Activated T-helper 1 cell treated with anti-CD3 and anti-CD28 coated beads, Interleukin-12 subunit alpha, Interleukin-12 subunit beta, Interleukin-2, Interleukin-4 antibody, amounts not matched to agents 30 ng/mL and 10 ng/mL and 1 ng/mL, durations not matched to agents 14 hours and 24 hours and 36 hours (primary cell): ENCODE data around the gene SAMD9. TPM values are rescaled to one million over a fixed set of nuclear protein-coding genes. Genes with fewer than 3 reads are reported as not detected.
A peak's percentile ranks its signal among the peaks of the same experiment; 100 is the strongest.
"Not testable (repeated sequence)": the region's sequence is repeated elsewhere in the genome, so short reads cannot be mapped to it uniquely, and the experiment has no call there.

Experiments
- DNase-seq: peaks from one replicate; pipeline ENCODE4 v3.0.0; 2021; ENCODE audit warnings: low spot score
- H3K27ac Mint-ChIP-seq: one replicate; pipeline ENCODE4 v1.8.0; 2021; ENCODE audit warnings: mild to moderate bottlenecking, mixed read lengths
- H3K27me3 Mint-ChIP-seq: one replicate; pipeline ENCODE4 v1.8.0; 2022; ENCODE audit warnings: mild to moderate bottlenecking, moderate library complexity, mixed read lengths; ENCODE audit not compliant: insufficient read depth
- H3K36me3 Mint-ChIP-seq: one replicate; pipeline ENCODE4 v1.8.0; 2021; ENCODE audit warnings: low read depth, mixed read lengths
- H3K4me1 Mint-ChIP-seq: one replicate; pipeline ENCODE4 v1.8.0; 2021; ENCODE audit warnings: low read depth, mixed read lengths
- H3K4me3 Mint-ChIP-seq: one replicate; pipeline ENCODE4 v1.8.0; 2021; ENCODE audit warnings: mild to moderate bottlenecking, moderate library complexity, mixed read lengths
- H3K9me3 Mint-ChIP-seq: one replicate; pipeline ENCODE4 v1.8.0; 2021; ENCODE audit warnings: mixed read lengths
- intact Hi-C: fragments of 100-400 bp; cut with micrococcal nuclease; formaldehyde crosslinking; loops from one replicate; pipeline ENCODE4 v1.15.1; 2024
- total RNA-seq: library from RNA; stranded (reverse); gene quantifications from 2 replicates; pipeline ENCODE4 v1.2.3, GENCODE V29; 2022

The SAMD9 gene
- total RNA-seq, 1 donor from 2014 or later, result 11.5 TPM

DNA sequence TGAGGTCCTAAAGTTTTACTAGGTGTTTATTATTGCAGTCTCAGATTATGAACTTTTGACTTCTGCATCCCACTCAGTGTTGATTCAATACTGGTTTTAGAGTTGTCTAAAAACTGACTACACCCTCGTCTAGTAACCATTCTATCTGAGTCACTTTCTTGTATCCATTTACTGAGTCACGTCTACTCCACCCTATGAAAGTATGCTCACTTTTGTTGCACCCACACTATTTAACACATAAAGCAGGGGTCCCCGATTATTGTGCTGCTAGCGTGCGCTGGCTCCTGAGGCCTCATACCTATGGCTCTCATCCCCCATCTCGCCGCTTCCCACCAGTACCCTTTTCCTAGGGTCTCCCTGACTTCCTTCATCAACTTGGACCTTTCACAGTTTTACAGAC, 2.0 kb downstream of the SAMD9 start:
- DNase-seq, result no peak
- Mint-ChIP-seq H3K27me3 (no peaks in the 10 kb centered on the region), H3K36me3 (peaks cover 61% of the 10 kb centered on the region), H3K4me1 (peaks cover 72% of the 10 kb centered on the region), H3K4me3 (peak overlapping the region; percentile 91), H3K27ac (peak overlapping the region; percentile 77), H3K9me3 (peaks cover 49% of the 10 kb centered on the region)
- intact Hi-C loops, result loop anchor here (1.0 to 5.0 kb wide), 9 partner anchors 52 to 868 kb away; partner anchors contain the start of genes ANKIB1, FAM133B and KRIT1

DNA sequence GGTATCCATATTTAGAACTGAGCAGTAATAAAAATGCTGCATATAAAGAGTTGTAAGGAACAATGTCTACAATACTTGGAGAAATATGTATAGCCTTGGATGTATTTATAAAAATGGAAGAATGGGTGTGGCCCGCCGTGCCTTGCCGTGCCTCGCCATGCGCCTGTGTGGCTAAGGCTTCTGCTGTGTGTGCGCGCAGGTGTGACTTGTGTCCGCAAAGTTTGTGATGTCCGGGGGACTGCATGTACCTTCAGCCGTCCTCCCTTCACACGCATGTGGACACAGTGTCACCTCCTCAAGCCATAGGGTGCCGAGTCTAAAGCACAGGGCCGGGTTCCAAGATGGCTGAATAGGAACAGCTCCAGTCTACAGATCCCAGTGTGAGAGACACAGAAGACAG, 9.8 kb downstream of the SAMD9 start:
- peaks cover 12% of the 10 kb centered on the region for H3K4me1 Mint-ChIP-seq
- H3K27ac Mint-ChIP-seq, result no peak overlapping the region
- no peak overlapping the region for H3K4me3 Mint-ChIP-seq
- H3K27me3 Mint-ChIP-seq, result no peaks in the 10 kb centered on the region
- peaks cover 93% of the 10 kb centered on the region for H3K36me3 Mint-ChIP-seq
- peaks cover 73% of the 10 kb centered on the region for H3K9me3 Mint-ChIP-seq
- intact Hi-C loops, result no loop called here
- DNase-seq, result no peak

DNA sequence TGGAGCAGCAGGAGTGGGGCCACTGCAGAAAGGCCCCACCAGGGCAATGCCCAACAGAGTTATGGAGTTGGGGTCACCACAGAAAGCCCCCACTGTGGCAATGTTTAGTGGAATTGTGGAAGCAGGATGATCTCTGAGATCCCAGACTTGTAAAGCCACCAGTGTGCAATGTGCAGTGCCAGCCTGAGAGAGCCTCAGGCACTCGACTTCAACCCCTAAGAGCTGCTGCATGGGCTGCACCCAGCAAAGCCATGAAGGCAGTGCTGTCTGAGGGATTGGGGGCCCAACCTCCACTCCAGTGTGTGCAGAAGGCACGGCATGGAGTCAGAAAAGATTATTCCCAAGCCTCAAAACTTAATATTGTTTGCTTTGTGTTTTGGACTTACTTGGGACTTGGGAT, 20.4 kb downstream of the SAMD9 start:
- no peaks in the 10 kb centered on the region for H3K4me1 Mint-ChIP-seq
- no peak for DNase-seq
- peaks cover 4% of the 10 kb centered on the region for H3K27me3 Mint-ChIP-seq
- intact Hi-C loops, result no loop called here
- H3K27ac Mint-ChIP-seq, result no peak overlapping the region
- H3K9me3 Mint-ChIP-seq, result peaks cover 38% of the 10 kb centered on the region
- H3K4me3 Mint-ChIP-seq, result no peak overlapping the region
- H3K36me3 Mint-ChIP-seq, result peaks cover 18% of the 10 kb centered on the region

DNA sequence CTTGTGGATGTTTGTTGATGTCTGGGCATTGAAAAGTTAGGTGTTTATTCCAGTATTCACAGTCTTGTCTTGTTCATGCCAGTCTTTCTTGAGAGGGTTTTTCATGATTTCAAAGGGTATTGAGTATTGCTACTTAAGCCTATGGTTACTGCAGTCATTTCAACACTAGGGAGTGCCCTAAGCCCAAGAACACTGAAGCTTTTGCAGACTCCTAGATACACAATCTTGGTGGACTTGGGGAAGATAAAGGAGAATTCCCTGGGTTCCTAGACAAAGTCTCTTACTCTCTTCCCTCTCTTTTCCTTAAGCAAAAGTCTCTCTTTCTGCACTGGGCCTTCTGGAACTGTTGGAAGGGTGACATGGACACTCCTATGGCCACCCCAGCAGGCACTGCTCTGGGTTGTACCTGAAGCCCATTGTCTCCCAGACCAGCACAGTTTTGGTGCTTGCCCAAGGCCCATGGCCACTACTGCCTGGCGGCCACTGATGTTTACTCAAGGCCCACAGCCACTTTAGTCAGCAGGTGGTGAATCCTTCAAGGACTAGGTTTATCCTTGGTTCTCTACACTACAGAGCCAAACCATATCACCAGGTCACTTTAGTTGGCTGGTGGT, 24.9 kb downstream of the SAMD9 start:
- intact Hi-C loops, result loop anchor here (1.0 kb wide), 1 partner anchor 135 kb away; no protein-coding TSS in a partner anchor
- DNase-seq, result no peak
- H3K4me3 Mint-ChIP-seq, result no peak overlapping the region

DNA sequence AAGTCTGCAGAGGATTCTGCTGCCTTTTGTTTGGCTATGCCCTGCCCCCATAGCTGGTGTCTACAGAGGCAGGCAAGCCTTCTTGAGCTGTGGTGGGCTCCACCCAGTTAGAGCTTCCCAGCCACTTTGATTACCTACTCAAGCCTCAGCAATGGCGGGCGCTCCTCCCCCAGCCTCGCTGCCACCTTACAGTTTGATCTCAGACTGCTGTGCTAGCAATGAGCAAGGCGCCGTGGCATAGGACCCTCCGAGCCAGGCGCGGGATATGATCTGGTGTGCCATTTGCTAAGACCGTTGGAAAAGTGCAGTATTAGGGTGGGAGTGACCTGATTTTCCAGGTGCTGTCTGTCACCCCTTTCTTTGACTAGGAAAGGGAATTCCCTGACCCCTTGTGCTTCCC, 44.4 kb downstream of the SAMD9 start:
- peaks cover 13% of the 10 kb centered on the region for H3K27me3 Mint-ChIP-seq
- H3K36me3 Mint-ChIP-seq, H3K4me1 Mint-ChIP-seq, DNase-seq, H3K27ac Mint-ChIP-seq, H3K4me3 Mint-ChIP-seq, intact Hi-C loops: not testable (repeated sequence)
- H3K9me3 Mint-ChIP-seq, result peaks cover 30% of the 10 kb centered on the region

More for the DNA sequence above, 24.9 kb downstream of the SAMD9 start:
- peaks cover 29% of the 10 kb centered on the region for H3K27me3 Mint-ChIP-seq
- H3K36me3 Mint-ChIP-seq, result no peaks in the 10 kb centered on the region
- no peak overlapping the region for H3K27ac Mint-ChIP-seq
- peaks cover 30% of the 10 kb centered on the region for H3K9me3 Mint-ChIP-seq
- no peaks in the 10 kb centered on the region for H3K4me1 Mint-ChIP-seq

DNA sequence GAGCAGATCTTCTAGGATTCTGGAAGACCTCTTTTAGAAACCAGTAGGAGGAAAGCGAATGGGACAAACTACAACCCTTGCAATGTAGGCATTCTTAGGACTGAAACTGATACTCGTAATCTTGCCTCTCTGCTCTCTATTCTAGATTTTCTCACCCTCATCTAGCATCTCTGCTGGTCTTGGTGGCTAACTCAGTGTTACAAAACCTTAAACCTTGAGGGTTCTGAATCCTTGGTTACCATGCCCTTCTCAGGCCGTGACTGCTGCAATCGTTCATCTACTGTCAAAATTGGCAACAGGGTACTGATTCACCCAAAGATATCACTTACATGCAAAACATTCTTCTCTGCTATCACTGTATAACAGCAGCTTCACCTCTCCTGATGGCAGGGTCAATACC, 55.2 kb downstream of the SAMD9 start:
- no peak overlapping the region for H3K27ac Mint-ChIP-seq
- no peaks in the 10 kb centered on the region for H3K36me3 Mint-ChIP-seq
- peaks cover 11% of the 10 kb centered on the region for H3K9me3 Mint-ChIP-seq
- H3K4me1 Mint-ChIP-seq, result no peaks in the 10 kb centered on the region
- DNase-seq, result no peak
- H3K27me3 Mint-ChIP-seq, result peaks cover 23% of the 10 kb centered on the region
- intact Hi-C loops, result no loop called here
- H3K4me3 Mint-ChIP-seq, result no peak overlapping the region

DNA sequence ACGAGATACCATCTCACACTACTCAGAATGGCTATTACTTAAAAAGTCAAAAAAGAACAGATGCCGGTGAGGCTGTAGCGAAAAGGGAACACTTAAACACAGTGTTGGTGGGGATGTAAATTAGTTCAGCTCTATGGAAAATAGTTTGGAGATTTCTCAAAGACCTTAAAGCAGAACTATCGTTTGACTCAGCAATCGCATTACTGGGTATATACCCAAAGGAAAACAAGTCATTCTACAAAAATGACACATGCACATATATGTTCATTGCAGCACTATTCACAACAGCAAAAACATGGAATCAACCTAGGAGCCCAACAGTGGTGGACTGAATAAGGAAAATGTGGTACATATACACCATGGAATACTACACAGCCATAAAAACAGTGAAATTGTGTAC, 56.9 kb downstream of the SAMD9 start:
- no peak for DNase-seq
- no peak overlapping the region for H3K27ac Mint-ChIP-seq
- no peak overlapping the region for H3K4me3 Mint-ChIP-seq
- intact Hi-C loops, result no loop called here
- H3K4me1 Mint-ChIP-seq, result no peaks in the 10 kb centered on the region
- H3K36me3 Mint-ChIP-seq, result no peaks in the 10 kb centered on the region
- no peaks in the 10 kb centered on the region for H3K9me3 Mint-ChIP-seq
- H3K27me3 Mint-ChIP-seq, result peaks cover 22% of the 10 kb centered on the region

DNA sequence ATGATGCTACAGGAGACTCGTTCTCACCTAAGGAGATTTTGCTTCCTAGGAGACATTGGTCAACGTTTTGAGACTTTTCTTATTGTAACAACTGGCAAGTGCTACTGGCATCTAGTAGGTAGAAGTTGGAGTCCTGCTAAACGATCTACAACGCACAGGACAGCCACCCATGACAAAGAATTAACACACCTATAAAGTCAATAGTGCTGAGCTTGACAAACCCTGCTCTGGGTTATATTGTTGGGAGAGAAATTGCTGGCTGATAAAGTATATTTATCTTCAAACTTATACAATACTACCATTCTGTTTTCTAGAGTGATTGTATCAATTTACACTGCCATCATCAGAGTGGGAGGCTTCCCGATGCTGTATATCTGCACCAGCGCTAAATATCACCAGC, 57.8 kb downstream of the SAMD9 start:
- DNase-seq, result no peak
- H3K27ac Mint-ChIP-seq, result no peak overlapping the region
- no peaks in the 10 kb centered on the region for H3K9me3 Mint-ChIP-seq
- peaks cover 18% of the 10 kb centered on the region for H3K27me3 Mint-ChIP-seq
- no peaks in the 10 kb centered on the region for H3K36me3 Mint-ChIP-seq
- intact Hi-C loops, result no loop called here
- H3K4me1 Mint-ChIP-seq, result peaks cover 4% of the 10 kb centered on the region
- H3K4me3 Mint-ChIP-seq, result no peak overlapping the region

DNA sequence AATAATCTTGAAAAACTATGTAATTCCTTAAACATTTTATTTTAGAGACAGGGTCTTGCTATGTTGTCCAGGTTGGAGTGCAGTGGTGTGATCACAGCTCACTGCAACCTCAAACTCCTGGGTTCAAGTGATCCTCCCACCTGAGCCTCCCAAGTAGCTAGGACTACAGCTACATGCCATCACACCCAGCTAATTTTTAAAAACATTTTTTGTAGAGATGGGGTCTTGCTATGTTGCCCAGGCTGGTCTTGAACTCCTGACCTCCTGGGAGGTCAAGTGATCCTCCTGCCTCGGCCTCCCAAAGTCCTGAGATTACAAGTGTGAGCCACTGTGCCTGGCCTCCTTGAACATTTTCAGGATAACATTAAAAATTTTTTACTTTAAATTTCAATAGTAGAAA, 61.2 kb downstream of the SAMD9 start:
- H3K4me1 Mint-ChIP-seq, result peaks cover 19% of the 10 kb centered on the region

DNA sequence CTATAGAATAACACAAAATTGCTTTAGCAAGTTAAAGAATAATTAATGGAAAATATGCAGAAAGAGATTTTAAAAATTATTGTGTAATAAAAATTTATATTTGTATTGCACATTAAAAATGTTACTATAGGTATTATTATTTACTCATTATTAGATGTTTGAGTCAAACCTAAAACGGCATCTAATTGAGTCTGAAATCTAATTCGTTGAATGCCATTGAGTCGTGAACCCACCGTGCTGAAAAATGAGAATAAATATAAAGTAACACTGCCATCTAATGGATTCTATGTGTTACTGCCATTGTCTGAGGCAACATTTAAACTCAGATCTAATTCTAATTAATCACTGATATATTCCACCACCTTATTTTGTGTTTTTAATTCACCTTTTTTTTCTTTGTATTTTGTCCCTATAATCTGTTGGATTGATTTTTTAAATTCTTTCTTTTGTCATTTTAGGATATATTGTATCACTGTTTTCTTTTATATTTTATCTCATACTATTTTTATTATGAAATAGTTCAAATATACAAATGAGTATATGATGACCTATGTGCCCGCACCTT, 62.2 kb downstream of the SAMD9 start:
- DNase-seq, result no peak
- Mint-ChIP-seq H3K4me3 (no peak overlapping the region), H3K36me3 (no peaks in the 10 kb centered on the region), H3K9me3 (no peaks in the 10 kb centered on the region), H3K27me3 (peaks cover 6% of the 10 kb centered on the region), H3K4me1 (peaks cover 19% of the 10 kb centered on the region), H3K27ac (no peak overlapping the region)
- intact Hi-C loops, result loop anchor here (1.0 to 10.0 kb wide), 13 partner anchors 18 to 878 kb away; partner anchors contain the start of genes ANKIB1, CDK6, KRIT1 and LRRD1

More for the DNA sequence above, 61.2 kb downstream of the SAMD9 start:
- H3K27ac Mint-ChIP-seq, H3K9me3 Mint-ChIP-seq, H3K27me3 Mint-ChIP-seq, H3K36me3 Mint-ChIP-seq, DNase-seq, H3K4me3 Mint-ChIP-seq: not testable (repeated sequence)
- intact Hi-C loops, result loop anchor here (5.0 to 10.0 kb wide), 6 partner anchors 61 to 879 kb away; partner anchors contain the start of genes ANKIB1, KRIT1, LRRD1 and PEX1

DNA sequence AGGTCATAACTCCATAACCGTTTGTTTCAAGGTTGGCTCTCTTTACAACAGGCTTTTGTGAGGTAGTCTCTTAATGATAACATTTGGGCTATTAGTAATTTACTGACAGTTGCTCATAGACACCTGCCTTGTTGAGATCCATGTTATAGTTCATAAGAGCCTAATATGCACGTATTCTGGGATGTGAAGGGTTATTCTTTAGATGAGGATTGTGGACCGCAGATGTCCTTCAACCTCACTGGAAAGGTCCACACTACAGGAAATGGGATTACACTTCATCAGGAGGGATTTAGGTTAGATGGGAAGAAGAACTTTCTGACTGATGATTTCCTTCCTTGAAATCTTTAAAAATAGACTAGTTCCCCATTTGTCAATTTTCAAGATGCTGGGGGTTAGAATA, 62.8 kb downstream of the SAMD9 start:
- H3K4me1 Mint-ChIP-seq, result peaks cover 19% of the 10 kb centered on the region
- no peak overlapping the region for H3K4me3 Mint-ChIP-seq
- H3K27me3 Mint-ChIP-seq, result peaks cover 6% of the 10 kb centered on the region
- no peak overlapping the region for H3K27ac Mint-ChIP-seq
- H3K9me3 Mint-ChIP-seq, result no peaks in the 10 kb centered on the region
- intact Hi-C loops, result loop anchor here (1.0 to 10.0 kb wide), 13 partner anchors 18 to 878 kb away; partner anchors contain the start of genes ANKIB1, CDK6, KRIT1 and LRRD1
- DNase-seq, result no peak
- H3K36me3 Mint-ChIP-seq, result no peaks in the 10 kb centered on the region

DNA sequence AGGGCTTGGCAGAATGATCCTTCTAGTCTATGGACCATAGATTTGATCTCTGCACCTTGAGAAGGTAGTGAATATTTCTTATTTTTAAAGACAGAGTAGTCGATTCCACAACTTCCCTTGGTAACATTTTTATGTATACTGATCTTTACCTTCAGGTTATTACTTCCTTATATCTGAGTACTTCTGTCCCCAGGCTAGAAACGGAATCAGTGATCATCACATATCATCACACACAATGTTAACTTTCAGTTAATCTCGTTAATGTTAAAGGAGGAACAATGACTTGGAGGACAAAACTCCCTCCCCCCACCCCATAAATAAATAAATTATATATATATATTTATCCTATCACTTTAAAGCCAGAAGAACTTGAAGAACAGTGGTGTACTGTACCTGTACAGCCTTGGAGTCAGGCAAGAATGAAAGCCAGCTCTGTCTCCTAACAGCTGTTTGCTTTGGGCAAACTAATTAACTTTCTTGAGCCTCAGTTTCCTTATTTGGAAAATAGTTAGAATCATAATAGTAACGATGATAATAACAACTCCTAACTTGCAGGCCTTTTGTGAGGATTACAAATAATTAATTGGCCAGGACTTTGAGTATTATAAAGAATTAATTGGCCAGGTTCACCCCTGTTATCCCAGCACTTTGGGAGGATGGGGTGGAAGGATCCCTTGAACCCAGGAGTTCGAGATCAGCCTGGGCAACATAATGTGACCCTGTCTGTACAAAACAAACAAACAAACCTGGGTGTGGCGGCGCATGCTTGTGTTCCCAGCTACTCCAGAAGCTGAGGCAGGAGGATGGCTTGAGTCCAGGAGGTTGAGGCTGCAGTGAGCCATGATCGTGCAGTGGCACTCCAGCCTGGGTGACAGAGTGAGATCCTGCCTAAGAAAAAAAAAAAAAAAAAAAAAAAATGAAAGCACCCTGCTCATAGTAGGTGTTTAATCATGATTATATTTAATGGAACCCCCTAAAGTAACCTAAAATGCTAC, 63.5 kb downstream of the SAMD9 start:
- H3K27ac Mint-ChIP-seq, result peak overlapping the region; percentile 31
- intact Hi-C loops, result loop anchor here (10.0 kb wide), 1 partner anchor 809 kb away; the partner anchor contains the start of genes ANKIB1 and KRIT1

More for the DNA sequence above, 63.5 kb downstream of the SAMD9 start:
- Mint-ChIP-seq H3K27me3 (peaks cover 6% of the 10 kb centered on the region), H3K36me3 (no peaks in the 10 kb centered on the region), H3K4me1 (peaks cover 19% of the 10 kb centered on the region), H3K9me3 (no peaks in the 10 kb centered on the region), H3K4me3 (peak overlapping the region; percentile 32)
- no peak for DNase-seq
